ENCODE results near the gene MAFG. TPM values are rescaled to one million over a fixed set of nuclear protein-coding genes. Genes with fewer than 3 reads are reported as not detected.

Gene MAFG
- total and polyA plus RNA-seq, 2 of the 13 experiments (the other 11 are each of a cell fraction or from before 2014, with no cell fraction given), result 14.5 to 20.0 TPM

- TF ChIP-seq PCBP1 (IDR thresholded peaks at IDR 0.05; ENCODE audit: borderline replicate concordance, low read depth, low read length) (no peak), ZNF569 (CRISPR knock-in tag; IDR thresholded peaks at IDR 0.05; ENCODE audit: borderline replicate concordance) (no peak), ZNF644 (CRISPR knock-in tag; IDR thresholded peaks at IDR 0.05; ENCODE audit: low read depth) (no peak), RBM22 (optimal IDR thresholded peaks at IDR 0.05; ENCODE audit: low read length) (no peak), MYPOP (CRISPR knock-in tag; IDR thresholded peaks at IDR 0.05) (0 out of 2 replicates have a peak, but pooled peaks have one; percentile 24), SRSF4 (IDR thresholded peaks at IDR 0.05; ENCODE audit: low read depth, low read length, poor library complexity, severe bottlenecking) (no peak), RFXAP (CRISPR knock-in tag; IDR thresholded peaks at IDR 0.05; ENCODE audit: borderline replicate concordance) (peak; percentile 67), ZNF660 (CRISPR knock-in tag; IDR thresholded peaks at IDR 0.05; ENCODE audit: borderline replicate concordance, low read depth) (0 out of 2 replicates have a peak, but pooled peaks have one; percentile 59), HNRNPUL1 (IDR thresholded peaks at IDR 0.05; ENCODE audit: low read depth, low read length) (no peak), NFKB2 (CRISPR knock-in tag; IDR thresholded peaks at IDR 0.05; ENCODE audit: borderline replicate concordance) (peak; percentile 97), ZNF780A (CRISPR knock-in tag; IDR thresholded peaks at IDR 0.05) (no peak; the same call in 1 of the 2 replicates), DMAP1 (CRISPR knock-in tag; IDR thresholded peaks at IDR 0.05) (peak; percentile 96), ZNF607 (CRISPR knock-in tag; IDR thresholded peaks at IDR 0.05; ENCODE audit: borderline replicate concordance) (peak; percentile 67; the same call in 1 of the 2 replicates), PRDM10 (CRISPR knock-in tag; IDR thresholded peaks at IDR 0.05; ENCODE audit: low read depth) (peak; percentile 85; the same call in 1 of the 2 replicates), BCL3 (CRISPR knock-in tag; IDR thresholded peaks at IDR 0.05) (no peak), ZNF746 (CRISPR knock-in tag; IDR thresholded peaks at IDR 0.05) (peak; percentile 99), ISX (CRISPR knock-in tag; conservative IDR thresholded peaks at IDR 0.05) (no peak), SRY (CRISPR knock-in tag; IDR thresholded peaks at IDR 0.05) (no peak), SOX13 (IDR thresholded peaks at IDR 0.05) (peak; percentile 80; the same call in 1 of the 2 replicates), SOX13 (CRISPR knock-in tag; conservative IDR thresholded peaks at IDR 0.05 in 1 of 2, IDR thresholded peaks at IDR 0.05 in 1 of 2) (peak in 1 of 2 experiments; percentile 85; a peak in 2 of 4 replicates), HMG20B (CRISPR knock-in tag; conservative IDR thresholded peaks at IDR 0.05) (peak; percentile 68; the same call in 1 of the 2 replicates), SNAPC5 (CRISPR knock-in tag; IDR thresholded peaks at IDR 0.05; ENCODE audit: borderline replicate concordance) (no peak)
Observed at GRCh38 chr17:81967533-81968395, 40.2 kb upstream of the MAFG start (continued).

Data from HepG2 (cell line).